Superior temporal gyrus (tissue), 1 donor: ENCODE data around the gene CCDC12.

Source experiments
- DNase-seq: peaks from one replicate; pipeline ENCODE4 v3.0.0-alpha.2; 2016; ENCODE audit errors: extremely low spot score

The CCDC12 gene

GRCh38 chr3:46874430-46874829, 102.1 kb downstream of the CCDC12 start:
- no peak for DNase-seq

GRCh38 chr3:46873521-46873920, 103.0 kb downstream of the CCDC12 start:
- DNase-seq, result no peak
